Fibroblast of the aortic adventitia (primary cell): ENCODE measurements around the gene SLC25A11. TPM values are rescaled to one million over a fixed set of nuclear protein-coding genes. Genes with fewer than 3 reads are reported as not detected.
A peak's percentile ranks its signal among the peaks of the same experiment; 100 is the strongest.

Experiments used
- DNase-seq: peaks from one replicate; pipeline ENCODE4 v3.0.0-alpha.2; 2010; ENCODE audit warnings: low read depth
- H3K4me3 ChIP-seq: 2 replicates; pipeline ENCODE4 v1.5.1; 2011; ENCODE audit warnings: low read depth, mild to moderate bottlenecking, control low read depth, low read length, moderate library complexity
- CTCF ChIP-seq: IDR thresholded peaks from 2 replicates; pipeline ENCODE4 v1.5.1; 2011; ENCODE audit warnings: mild to moderate bottlenecking, low read length, control low read depth, inconsistent platforms; ENCODE audit not compliant: insufficient read depth
- total RNA-seq: library from RNA; depleted of rRNA; stranded (reverse); fragments of >200 nt; gene quantifications from 2 replicates; pipeline ENCODE4 v1.2.3, GENCODE V29; 2012; ENCODE audit warnings: low replicate concordance

The SLC25A11 gene
- total RNA-seq, 1 donor = 49.9 TPM

GRCh38 chr17:4948931-4949320 is 9.1 kb upstream of the SLC25A11 start:
- H3K4me3 ChIP-seq = peak overlapping the region; percentile 71
- peak; percentile 84 for DNase-seq
- TF ChIP-seq CTCF = no peak

- DNase-seq = peak; percentile 95
These were observed 8.5 kb upstream of the SLC25A11 start, which contains the start of gene PFN1 for GRCh38 chr17:4948166-4948930. PFN1 (minus strand) TSS chr17:4948530; CDS start chr17:4948394, 136 bp downstream.

GRCh38 chr17:4947411-4948165 is 7.7 kb upstream of the SLC25A11 start:
- no peak for TF ChIP-seq CTCF

More at GRCh38 chr17:4948166-4948930, 8.5 kb upstream of the SLC25A11 start, which contains the start of gene PFN1:
- peak within 1 kb of the TSS; percentile 98 for H3K4me3 ChIP-seq
- no peak for TF ChIP-seq CTCF

GRCh38 chr17:4947010-4947410 is 7.2 kb upstream of the SLC25A11 start:
- no peak for TF ChIP-seq CTCF
- H3K4me3 ChIP-seq = peak overlapping the region; percentile 98
- DNase-seq = no peak

More at GRCh38 chr17:4947411-4948165, 7.7 kb upstream of the SLC25A11 start:
- peak; percentile 31 for DNase-seq
- H3K4me3 ChIP-seq = peak overlapping the region; percentile 98

- DNase-seq = no peak
- H3K4me3 ChIP-seq = peak overlapping the region; percentile 98
- TF ChIP-seq CTCF = no peak
These were observed 6.6 kb upstream of the SLC25A11 start for GRCh38 chr17:4946312-4946976.

GRCh38 chr17:4945944-4946280 is 6.1 kb upstream of the SLC25A11 start:
- DNase-seq = no peak
- H3K4me3 ChIP-seq = peak overlapping the region; percentile 98
- TF ChIP-seq CTCF = no peak
